GM21423 (cell line): ENCODE results near the gene AP2M1.
"Not testable (repeated sequence)": the region's sequence is repeated elsewhere in the genome, so short reads cannot be mapped to it uniquely, and the experiment has no call there.

Source experiments
- ATAC-seq: cut with Tn5 transposase; IDR thresholded peaks from one replicate; pipeline ENCODE4 v1.9.1; 2021; ENCODE audit warnings: mild to moderate bottlenecking, moderate library complexity; ENCODE audit not compliant: unreplicated experiment

Gene AP2M1

DNA sequence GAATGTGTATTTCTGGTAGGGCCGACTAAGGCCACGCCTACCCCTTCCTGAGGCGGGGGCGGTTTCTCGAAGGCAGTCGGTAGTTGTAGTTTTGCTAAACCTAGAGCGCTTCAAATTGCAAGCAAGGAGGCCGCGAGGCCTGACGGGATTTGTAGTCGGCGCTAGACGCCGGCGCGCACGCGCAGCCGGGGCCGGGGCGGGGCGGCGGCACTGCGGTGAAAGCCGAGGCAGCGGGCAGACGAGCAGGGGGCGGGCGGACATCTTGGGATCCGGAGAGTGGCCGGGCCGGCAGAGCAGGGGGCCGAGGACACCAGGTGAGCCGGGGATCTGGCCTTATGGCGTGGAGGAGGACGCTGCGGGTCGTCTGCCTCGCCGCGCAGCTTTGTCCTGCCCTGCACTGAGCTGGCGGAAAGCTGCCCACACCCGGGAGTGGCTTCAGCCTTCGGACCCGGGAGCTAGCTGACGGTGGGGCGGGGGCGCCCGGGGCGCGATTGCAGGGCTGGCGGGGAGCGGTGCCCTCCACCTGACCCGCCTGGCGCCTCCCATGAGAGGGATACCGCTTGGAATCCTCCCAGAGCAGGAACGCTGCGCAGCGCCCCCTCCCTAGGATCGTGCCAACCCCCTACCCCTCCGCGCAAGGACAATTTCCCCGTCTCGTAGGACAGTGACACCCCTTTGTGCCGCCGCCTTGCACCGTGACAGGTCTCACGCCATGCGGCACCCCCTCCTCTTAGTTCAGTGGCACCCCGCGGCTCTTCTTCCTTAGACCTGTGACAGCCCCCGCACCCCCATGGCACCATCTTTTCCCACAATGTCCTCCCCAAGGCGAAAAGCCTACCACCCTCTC lies at the start of gene AP2M1:
Gene AP2M1, plus strand, starts transcription at position 210 of the 847 bp plus-strand sequence. CDS start 2,139 bp downstream, outside the sequence.
- peak; percentile 97 for ATAC-seq

DNA sequence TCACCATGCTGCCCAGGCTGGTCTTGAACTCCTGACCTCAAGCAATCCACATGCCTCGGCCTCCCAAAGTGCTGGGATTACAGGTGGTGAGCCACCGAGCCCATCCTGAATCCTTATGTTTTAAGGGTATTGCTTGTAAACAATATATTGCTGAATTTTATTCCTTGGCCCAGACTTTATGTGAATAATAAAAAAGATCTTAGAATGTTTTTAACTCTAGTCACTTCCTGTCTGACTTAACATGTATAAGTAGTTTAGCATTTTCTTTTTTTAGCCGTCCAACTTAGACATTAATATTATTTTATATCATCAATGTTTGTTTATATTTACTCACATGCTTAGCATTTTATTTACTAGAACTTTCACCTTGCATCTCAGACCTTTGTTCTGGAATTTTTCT lies 48.6 kb upstream of the AP2M1 start:
- no peak for ATAC-seq

DNA sequence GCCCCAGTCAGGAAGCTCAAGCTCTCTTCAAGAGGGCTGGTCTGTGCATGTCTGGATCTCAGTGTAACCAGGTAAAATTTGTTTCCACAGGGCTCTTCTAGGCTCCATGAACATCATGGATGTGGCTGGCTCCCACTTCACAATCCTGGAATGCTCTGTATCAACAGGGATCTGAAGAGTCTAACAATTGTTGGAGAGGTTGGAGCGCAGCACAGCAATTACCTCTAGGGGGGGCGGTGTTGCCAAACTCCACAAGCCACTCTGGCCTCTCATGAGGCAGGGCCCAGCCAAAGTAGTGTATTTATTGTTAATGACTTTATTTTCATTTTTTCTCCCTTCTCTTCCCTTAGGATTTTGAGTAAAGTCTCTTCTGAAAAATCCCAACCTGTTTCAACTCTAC lies 45.6 kb upstream of the AP2M1 start:
- ATAC-seq: no peak

DNA sequence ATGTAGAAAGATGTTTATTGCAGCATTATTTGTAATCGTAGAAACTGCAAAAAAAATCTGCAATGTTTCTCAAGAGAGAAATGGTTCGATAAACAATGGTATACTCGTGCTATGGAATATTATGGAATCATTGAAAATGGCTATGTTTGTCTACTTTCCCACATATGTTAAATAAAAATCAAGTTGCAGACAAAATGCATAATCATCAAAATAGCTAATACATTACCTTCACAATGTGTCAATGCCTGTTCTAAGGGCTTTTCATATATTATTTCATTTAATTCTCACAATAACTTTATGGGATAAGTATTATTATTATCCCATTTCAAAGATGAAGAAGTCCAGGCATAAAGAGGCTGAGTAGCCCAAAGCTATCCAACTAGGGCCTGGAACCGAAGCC lies 41.7 kb upstream of the AP2M1 start:
- ATAC-seq: no peak

DNA sequence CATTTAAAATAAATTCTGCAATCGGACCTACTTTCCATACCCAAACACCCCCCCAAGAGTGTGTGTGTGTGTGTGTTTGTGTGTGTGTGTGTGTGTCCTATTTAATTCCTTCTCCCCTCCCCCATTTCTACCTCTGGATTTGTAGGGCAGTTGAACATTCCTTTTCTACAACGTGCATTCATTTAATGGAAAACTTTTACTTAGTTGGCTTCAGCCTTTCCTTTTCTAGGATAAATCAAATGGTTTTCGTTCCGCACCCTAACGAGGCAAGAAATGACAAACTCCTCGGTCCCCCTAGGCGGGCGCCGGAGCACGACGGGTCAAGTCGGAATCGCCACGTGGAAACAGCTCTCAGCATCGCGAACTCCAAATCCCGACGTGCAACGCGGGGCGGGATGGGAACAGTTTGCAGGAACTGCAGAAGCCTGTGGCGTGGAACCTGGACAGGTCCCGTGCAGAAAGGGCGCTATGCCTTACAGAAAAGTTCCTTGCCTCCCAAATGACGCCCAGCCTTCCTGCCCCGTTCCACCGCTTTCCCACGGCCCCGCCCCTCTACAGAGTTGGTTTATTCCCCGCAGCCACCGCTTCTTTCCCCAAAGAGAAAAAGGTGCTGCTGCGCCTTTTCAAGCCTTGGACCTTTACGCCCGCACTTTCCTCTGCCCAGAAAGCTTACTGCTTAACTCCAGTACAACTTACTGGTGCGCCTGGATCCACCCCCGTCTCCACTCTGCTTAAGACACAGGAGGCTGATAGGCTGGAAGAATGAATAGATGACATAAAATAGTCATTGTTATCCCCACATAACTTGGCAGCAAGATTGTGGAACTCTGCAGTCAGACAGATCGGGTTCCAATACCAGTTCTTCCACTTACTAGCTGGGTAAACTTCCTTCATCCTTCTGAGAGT lies 40.6 kb upstream of the AP2M1 start:
- ATAC-seq: peak; percentile 36

DNA sequence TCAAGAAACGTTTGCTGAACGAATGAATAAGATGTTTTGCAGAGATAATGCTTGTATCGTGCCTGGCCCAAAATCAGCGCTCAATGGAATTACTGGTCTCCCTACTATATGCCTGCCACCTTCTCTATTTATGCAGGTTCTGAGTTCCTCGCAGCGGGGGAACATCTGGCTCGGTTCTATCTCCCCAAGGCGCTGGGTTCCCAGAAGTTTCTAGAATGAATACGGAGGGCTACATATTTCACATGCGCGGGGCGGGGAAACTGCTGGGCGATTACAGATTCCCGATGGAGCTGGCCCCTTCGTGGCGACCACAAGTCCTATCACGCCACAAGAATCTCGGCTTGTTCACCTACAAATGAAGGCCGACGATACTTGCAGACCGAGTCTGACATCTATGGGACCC lies 39.9 kb upstream of the AP2M1 start:
- no peak for ATAC-seq

DNA sequence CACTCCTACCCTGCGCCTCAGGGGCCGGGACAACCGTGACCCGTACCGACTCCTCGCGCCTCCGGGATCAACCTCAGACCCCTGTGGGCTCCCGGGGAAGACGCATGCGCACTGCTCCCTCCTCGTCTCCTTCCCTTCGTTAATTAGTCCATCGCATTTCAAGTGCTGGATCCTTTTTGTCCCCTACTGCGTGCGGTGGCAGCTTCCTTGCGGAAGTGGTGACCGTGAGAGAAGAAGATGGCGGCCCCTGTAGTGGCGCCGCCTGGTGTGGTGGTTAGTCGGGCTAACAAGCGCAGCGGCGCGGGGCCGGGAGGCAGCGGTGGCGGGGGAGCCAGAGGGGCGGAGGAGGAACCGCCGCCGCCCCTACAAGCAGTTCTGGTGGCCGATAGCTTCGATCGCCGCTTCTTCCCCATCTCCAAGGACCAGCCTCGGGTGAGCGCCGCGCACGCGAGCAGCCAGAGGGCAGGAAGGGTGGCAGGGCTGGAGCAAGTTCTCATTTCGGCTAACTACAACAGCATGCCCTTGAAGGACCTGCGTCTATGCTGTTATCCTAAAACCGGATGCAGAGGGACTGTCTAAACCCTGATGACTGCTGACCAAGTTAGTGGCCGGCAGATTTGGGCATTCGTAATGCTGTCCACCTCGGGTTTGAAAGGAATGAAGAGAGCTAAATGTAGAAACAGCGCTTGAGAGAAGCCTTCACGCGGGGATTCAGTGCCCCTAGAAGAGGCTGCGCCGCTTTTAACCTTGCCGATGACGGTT lies 39.3 kb upstream of the AP2M1 start, which contains the start of gene EIF2B5:
Gene EIF2B5, plus strand, starts transcription at position 210 of the 762 bp plus-strand sequence. Its CDS starts 28 bp downstream, at position 238.
- peak; percentile 88 for ATAC-seq

DNA sequence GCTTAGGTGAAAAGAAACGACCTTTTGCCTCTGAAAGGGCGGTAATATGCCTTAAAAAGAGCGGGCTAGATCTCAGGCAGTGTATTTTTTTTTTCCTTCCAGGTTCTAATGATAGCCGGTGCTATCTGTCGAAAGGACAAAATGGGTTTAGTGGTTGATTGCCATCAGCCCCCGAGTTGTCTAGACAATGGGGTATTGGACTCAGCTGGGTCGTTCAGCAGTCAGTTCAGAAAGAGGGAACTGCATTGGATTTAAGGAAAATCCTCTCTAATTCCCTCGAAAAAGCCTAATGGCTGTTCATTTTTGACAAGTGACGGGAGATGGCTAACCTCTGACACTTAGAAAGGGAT lies 38.8 kb upstream of the AP2M1 start:
- no peak for ATAC-seq

DNA sequence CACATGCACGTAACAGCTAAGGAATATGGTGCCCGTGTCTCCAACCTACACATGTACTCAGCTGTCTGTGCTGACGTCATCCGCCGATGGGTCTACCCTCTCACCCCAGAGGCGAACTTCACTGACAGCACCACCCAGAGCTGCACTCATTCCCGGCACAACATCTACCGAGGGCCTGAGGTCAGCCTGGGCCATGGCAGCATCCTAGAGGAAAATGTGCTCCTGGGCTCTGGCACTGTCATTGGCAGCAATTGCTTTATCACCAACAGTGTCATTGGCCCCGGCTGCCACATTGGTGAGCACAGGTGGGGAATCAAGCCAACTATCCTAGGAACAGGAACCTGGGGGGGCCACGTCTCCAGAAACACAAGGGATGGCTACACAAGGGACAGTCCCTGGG lies 34.2 kb upstream of the AP2M1 start:
- ATAC-seq: no peak

DNA sequence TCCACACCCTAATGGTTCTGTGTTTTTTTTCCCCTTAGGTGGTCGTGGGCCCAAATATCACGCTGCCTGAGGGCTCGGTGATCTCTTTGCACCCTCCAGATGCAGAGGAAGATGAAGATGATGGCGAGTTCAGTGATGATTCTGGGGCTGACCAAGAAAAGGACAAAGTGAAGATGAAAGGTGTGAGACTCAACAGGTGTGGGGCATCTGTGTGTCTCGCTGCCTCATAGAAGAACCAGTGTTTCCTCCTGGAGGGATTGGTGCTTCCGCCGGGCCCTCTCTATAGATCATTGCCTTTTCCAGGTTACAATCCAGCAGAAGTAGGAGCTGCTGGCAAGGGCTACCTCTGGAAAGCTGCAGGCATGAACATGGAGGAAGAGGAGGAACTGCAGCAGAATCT lies 32.5 kb upstream of the AP2M1 start:
- no peak for ATAC-seq

DNA sequence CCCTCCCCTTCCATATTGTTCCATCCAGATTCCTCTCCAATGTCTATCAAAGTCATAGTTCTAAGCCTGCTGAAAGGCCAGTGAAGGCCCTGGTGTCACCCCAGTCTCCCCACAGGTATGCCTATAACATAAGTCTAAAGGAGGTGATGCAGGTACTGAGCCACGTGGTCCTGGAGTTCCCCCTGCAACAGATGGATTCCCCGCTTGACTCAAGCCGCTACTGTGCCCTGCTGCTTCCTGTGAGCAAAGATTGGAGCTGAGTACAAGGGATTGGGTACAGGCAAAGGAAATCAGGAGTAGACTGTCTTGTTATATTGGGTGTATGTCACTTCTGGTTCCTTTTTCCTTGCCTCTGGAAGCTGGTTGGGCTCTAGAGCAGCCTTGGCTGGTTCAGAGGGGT lies 31.3 kb upstream of the AP2M1 start:
- no peak for ATAC-seq

DNA sequence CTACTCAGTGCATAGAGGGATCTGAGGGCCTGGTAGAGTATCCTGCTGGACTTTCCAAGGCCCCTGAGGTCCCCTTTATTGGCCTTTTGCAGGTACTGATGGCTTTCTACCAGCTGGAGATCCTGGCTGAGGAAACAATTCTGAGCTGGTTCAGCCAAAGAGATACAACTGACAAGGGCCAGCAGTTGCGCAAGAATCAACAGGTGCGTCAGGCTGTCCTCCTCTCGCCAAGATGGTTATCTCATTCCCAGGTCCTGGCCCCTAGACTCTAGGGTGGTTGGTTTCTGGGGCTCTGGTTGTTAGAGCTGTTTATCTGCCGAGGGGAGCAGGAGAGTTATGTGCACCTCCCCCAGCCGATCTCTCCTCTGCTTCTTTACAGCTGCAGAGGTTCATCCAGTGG lies 30.1 kb upstream of the AP2M1 start:
- no peak for ATAC-seq

DNA sequence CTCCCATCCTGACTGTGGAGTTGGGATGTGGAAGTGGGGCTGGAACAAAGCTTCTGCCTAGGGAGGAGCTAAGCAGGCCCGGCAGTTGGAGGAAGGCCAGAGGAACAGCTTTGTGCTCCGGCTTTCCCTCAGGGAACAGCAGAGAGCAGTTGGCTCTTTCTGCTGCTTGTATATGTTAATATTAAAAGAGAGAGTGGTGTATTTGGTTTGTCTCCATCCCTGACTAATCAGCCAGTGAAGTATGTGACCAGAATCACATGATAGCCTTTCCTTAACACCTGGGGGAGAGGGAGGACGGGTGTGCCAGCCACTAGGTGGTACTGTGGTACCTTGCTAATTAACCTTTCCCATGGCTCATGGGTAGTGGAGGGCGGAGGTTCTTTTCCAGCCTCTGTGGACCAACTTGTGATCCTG lies 29.5 kb upstream of the AP2M1 start:
- ATAC-seq: peak; percentile 55

DNA sequence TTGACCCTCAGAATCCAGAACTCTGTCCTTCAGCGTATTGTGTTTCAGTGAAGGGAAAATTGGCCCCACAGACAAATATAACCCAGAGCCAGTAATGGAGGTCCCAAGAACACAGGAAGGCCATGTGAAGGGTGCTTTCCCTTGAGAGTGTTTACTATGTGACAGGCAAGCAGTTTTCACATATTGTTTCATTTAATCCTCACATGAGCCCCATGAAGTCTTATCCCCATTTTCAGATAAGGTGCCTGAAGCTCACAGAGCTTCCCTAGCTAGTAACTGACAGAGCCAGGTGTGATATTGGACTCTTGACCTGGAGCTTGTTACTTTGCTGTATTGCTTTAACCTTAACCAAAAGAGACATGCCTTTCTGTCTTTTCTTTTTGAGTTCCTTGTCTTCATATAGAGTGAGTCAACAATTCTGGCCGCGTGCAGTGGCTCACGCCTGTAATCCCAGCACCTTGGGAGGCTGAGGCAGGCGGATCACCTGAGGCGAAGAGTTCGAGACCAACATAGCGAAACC lies 28.8 kb upstream of the AP2M1 start:
- ATAC-seq: no peak

DNA sequence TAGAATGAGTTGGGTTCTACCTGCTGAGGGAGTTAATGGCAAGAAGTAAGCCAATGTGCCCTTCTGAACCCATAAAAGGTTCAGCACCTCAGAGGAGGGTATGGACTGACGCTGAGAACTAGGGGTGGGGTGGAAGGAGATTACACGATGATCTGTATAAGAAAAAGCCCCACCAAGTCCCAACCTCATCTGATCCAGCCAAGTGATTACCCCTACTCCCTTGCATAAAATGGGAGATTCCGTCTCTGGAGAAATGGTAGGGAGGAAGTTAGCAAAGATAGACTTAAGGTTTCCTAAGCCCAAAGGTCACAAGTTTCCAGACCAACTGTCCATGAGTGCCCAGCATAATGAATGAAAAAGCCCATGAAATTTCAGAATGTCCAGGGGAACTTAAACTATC lies 26.6 kb upstream of the AP2M1 start:
- ATAC-seq: no peak

DNA sequence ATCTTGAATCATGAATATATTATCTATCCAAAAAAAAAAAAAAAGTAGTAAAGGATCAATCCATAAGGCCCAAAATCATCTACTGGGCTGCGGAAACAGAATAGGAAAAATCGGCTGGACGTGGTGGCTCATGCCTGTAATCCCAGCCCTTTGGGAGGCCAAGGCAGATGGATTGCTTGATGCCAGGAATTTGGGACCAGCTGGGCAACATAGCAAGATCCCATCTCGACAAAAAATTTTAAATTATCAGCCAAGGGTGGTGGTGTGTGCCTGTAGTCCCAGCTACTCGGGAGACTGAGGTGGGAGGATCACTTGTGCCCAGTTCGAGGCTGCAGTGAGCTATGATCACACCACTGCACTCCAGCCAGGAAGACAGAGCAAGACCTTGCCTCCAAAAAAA lies 25.5 kb upstream of the AP2M1 start:
- ATAC-seq: no peak

DNA sequence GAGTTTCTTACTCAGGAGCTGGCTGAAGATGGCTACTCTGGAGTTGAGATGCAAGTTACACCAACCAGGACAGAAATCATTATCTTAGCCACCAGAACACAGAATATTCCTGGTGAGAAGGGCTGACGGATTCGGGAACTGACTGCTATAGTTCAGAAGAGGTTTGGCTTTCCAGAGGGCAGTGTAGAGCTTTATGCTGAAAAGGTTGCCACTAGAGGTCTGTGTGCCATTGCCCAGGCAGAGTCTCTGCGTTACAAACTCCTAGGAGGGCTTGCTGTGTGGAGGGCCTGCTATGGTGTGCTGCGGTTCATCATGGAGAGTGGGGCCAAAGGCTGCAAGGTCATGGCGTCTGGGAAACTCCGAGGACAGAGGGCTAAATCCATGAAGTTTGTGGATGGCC lies 24.9 kb upstream of the AP2M1 start:
- not testable (repeated sequence) for ATAC-seq

DNA sequence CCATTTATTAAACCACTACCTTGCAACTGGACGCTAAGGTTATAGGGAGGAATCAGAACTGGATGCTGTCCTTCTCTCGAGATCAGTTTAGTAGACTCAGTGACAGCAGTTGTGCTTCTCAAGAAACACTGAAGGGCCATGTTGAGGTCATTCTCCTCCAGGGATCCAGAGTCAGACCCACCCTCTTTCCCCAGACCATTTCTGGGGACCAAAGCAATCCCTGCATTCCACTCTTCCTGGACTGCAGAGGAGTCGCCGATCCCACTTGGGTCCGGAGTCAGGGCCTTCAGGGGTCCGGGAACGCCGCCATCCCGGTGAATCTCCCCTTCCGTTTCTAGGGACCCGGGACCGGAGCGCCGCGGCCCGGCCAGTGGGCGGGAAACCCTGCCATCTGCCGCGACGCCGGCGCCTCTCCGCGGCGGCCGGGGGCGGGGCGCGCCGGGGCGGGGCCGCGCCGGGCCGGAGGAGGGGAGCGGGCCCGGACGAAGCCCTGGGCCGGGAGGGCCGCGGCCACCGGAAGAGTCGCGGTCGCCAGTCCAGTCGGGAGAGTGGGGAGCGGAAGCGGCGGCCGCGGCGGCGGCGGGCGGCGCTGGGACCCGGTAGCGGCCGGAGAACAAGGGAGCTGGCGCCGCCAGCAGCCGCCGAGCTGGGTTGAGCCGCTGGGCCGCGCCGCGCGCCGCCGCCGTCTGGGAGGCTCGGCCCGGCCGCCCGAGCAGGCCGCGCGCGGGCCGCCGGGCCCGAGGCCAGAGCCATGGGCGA lies 19.6 kb upstream of the AP2M1 start, which contains the start of gene DVL3:
Gene DVL3, plus strand, starts transcription at position 493 of the 759 bp plus-strand sequence. Its CDS starts 259 bp downstream, at position 752.
- ATAC-seq: peak; percentile 70

DNA sequence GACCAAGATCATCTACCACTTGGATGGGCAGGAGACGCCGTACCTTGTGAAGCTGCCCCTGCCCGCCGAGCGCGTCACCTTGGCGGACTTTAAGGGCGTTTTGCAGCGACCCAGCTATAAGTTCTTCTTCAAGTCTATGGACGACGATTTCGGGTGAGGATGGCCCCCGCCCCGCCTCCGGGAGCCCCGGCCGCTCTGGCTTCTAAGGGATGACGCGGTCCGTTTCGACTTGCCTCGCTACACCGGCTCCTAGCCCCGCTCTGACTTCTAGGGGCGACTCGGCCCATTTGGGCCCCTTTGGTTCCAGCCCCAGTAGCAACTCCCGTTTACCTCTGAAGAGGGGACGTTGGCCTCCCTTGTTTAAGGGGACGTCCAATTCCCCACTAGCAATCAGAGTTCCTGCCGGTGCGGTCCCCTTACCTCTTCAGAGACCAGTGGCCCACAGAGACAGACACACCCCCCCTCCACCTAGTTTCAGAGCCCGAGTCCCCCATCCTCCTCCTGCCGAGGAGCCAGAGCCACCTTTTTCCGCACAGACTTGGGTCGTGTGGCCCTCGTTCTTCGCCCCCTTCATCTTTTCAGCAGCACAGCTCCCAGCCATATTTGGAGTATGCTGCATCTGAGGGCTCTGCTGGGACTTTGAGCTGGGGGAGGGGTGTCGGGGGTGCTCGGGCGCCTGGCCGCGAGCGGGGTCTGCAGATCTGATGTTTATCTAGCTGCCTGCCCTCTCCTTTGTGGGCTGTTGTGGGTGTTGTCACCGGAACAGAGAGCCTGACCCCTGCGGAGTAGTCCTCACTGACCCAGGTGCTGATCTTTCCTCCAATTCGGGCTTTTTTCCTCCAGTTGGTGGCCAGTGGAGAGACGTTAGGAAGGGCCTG lies 18.8 kb upstream of the AP2M1 start:
- peak; percentile 21 for ATAC-seq
